B cell (primary cell): ENCODE results near the gene CFAP53. TPM values are rescaled to one million over a fixed set of nuclear protein-coding genes. Genes with fewer than 3 reads are reported as not detected.

Experiments
- ATAC-seq: fragments of 200-7000 bp; cut with Tn5 transposase; one replicate; pipeline ENCODE4 v1.10.0; 2021; ENCODE audit warnings: low read depth, mild to moderate bottlenecking, moderate number of reproducible peaks, moderate library complexity
- CTCF ChIA-PET: fragments of 350-600 bp; sonication (Branson Sonifier 250); formaldehyde crosslinking; loops from one replicate; lab custom pipeline; 2021; ENCODE audit warnings: antibody characterized with exemption, inconsistent platforms; lab: Charles Lee
- POLR2A ChIA-PET: fragments of 350-600 bp; sonication (Branson Sonifier 250); formaldehyde crosslinking; loops from one replicate; lab custom pipeline; 2021; ENCODE audit warnings: antibody characterized with exemption; lab: Charles Lee
- DNase-seq: peaks from one replicate; pipeline ENCODE4 v3.0.0; 2013
- H2AFZ ChIP-seq: 2 replicates; pipeline ENCODE4 v1.6.1; 2012; ENCODE audit warnings: mild to moderate bottlenecking, low read depth, low read length; ENCODE audit not compliant: insufficient read depth, poor library complexity, severe bottlenecking
- H3K27ac ChIP-seq, 2 donors: 1 replicate in 1 of 2; 2 replicates in 1 of 2; pipeline ENCODE4 v1.5.1; 2012 to 2013; ENCODE audit warnings: low read length in 2 of 2, mild to moderate bottlenecking in 2 of 2, moderate library complexity in 1 of 2
- H3K27me3 ChIP-seq, 4 experiments: fragments of 200-600 bp in 1 of 4; sonication (generic) in 1 of 4; replicated peaks in 1 of 4; 1 replicate in 2 of 4; 2 replicates in 2 of 4; pipeline versions ENCODE4 v1.6.1 to v1.7.0; 2013 to 2016; ENCODE audit warnings: low read length in 3 of 4, mild to moderate bottlenecking in 2 of 4, mixed read lengths in 1 of 4, moderate library complexity in 1 of 4; ENCODE audit not compliant: insufficient read depth in 4 of 4, control insufficient read depth in 3 of 4; ENCODE audit errors: control extremely low read depth in 1 of 4
- H3K36me3 ChIP-seq, 2 experiments: replicated peaks in 1 of 2; 1 replicate in 1 of 2; 2 replicates in 1 of 2; pipeline versions ENCODE4 v1.6.1 to v1.7.1; 2013; ENCODE audit warnings: low read length in 1 of 2; ENCODE audit not compliant: insufficient read depth in 2 of 2, control insufficient read depth in 1 of 2; ENCODE audit errors: control extremely low read depth in 1 of 2, extremely low read depth in 1 of 2
- H3K4me1 ChIP-seq, 2 donors: fragments of 200-600 bp in 1 of 2; sonication (generic) in 1 of 2; 1 replicate in 1 of 2; 2 replicates in 1 of 2; pipeline versions ENCODE4 v1.5.1 to v1.6.1; 2013 to 2017; ENCODE audit warnings: low read length in 2 of 2; ENCODE audit not compliant: control insufficient read depth in 2 of 2, insufficient read depth in 2 of 2
- H3K4me2 ChIP-seq: replicated peaks from 2 replicates; pipeline ENCODE3; 2012; ENCODE audit warnings: mild to moderate bottlenecking, low read depth, low read length; ENCODE audit not compliant: poor library complexity, severe bottlenecking
- H3K4me3 ChIP-seq, 5 experiments: fragments of 200-600 bp in 1 of 5; sonication (generic) in 1 of 5; 1 replicate in 3 of 5; 2 replicates in 2 of 5; pipeline versions ENCODE4 v1.5.1 to v1.7.0; 2011 to 2016; ENCODE audit warnings: low read length in 4 of 5, mild to moderate bottlenecking in 4 of 5, low read depth in 2 of 5, control low read depth in 1 of 5, moderate library complexity in 1 of 5; ENCODE audit not compliant: insufficient read depth in 1 of 5; ENCODE audit errors: control extremely low read depth in 1 of 5, extremely low read depth in 1 of 5
- H3K79me2 ChIP-seq: fragments of 200-600 bp; sonication (generic); one replicate; pipeline ENCODE4 v1.6.0; 2016; ENCODE audit warnings: low read length; ENCODE audit not compliant: control insufficient read depth, insufficient read depth
- H3K9ac ChIP-seq: fragments of 200-600 bp; sonication (generic); 2 replicates; pipeline ENCODE4 v1.6.1; 2017; ENCODE audit warnings: mild to moderate bottlenecking, low read length, moderate library complexity
- H3K9me3 ChIP-seq, 3 donors: one replicate each; pipeline versions ENCODE4 v1.6.1 to v1.7.1; 2013; ENCODE audit warnings: low read length in 2 of 3; ENCODE audit not compliant: control insufficient read depth in 2 of 3, insufficient read depth in 1 of 3; ENCODE audit errors: control extremely low read depth in 1 of 3
- H4K20me1 ChIP-seq: 2 replicates; pipeline ENCODE4 v1.6.0; 2012; ENCODE audit warnings: mild to moderate bottlenecking, low read length; ENCODE audit not compliant: insufficient read depth, control insufficient read depth, poor library complexity, severe bottlenecking
- H3K27ac Mint-ChIP-seq: one replicate; pipeline ENCODE4 v1.8.0; 2021; ENCODE audit warnings: mixed read lengths
- H3K27me3 Mint-ChIP-seq: one replicate; pipeline ENCODE4 v1.8.0; 2021; ENCODE audit warnings: mixed read lengths
- H3K4me1 Mint-ChIP-seq: one replicate; pipeline ENCODE4 v1.8.0; 2021; ENCODE audit warnings: mixed read lengths
- H3K4me3 Mint-ChIP-seq: one replicate; pipeline ENCODE4 v1.8.0; 2021; ENCODE audit warnings: mixed read lengths
- H3K9me3 Mint-ChIP-seq: one replicate; pipeline ENCODE4 v1.8.0; 2022; ENCODE audit warnings: mixed read lengths; ENCODE audit not compliant: insufficient read depth
- CTCF ChIP-seq: fragments of 200-600 bp; IDR thresholded peaks from one replicate; pipeline ENCODE4 v1.8.0; 2022; ENCODE audit warnings: antibody characterized with exemption, mild to moderate bottlenecking
- EZH2 ChIP-seq: IDR thresholded peaks from 2 replicates; pipeline ENCODE4 v1.6.1; 2012; ENCODE audit warnings: borderline replicate concordance, low read depth, mild to moderate bottlenecking, moderate library complexity, low read length; ENCODE audit not compliant: insufficient read depth, poor library complexity, severe bottlenecking
- WGBS: methylation state at CpG from one replicate; pipeline ENCODE4 v1.1.5; 2013; ENCODE audit warnings: missing lambda C conversion rate; ENCODE audit not compliant: insufficient coverage; 5-methylcytosine and 5-hydroxymethylcytosine counted together
- intact Hi-C: fragments of 100-400 bp; cut with micrococcal nuclease; formaldehyde crosslinking; loops from one replicate; pipeline ENCODE4 v1.10.0; 2022
- polyA plus RNA-seq: library from polyadenylated mRNA; depleted of rRNA; stranded (reverse); fragments of >200 nt; gene quantifications from 2 replicates; pipeline ENCODE4 v1.2.3, GENCODE V29; 2012
- total RNA-seq, 2 donors: library from RNA; stranded (reverse); fragments of 120-200 nt in 1 of 2; gene quantifications; 1 replicate in 1 of 2; 2 replicates in 1 of 2; pipeline versions ENCODE4 v1.2.3 to v1.2.4, GENCODE V29; 2013 to 2022

CFAP53 gene
- total and polyA plus RNA-seq, 2 donors (not counting 1 experiment from before 2014, with no cell fraction given), result 0.04 to 0.79 TPM

- H3K79me2 ChIP-seq, result no peaks in the 10 kb centered on the region
- no peak overlapping the region for H3K27ac ChIP-seq
- H2AFZ ChIP-seq, result peak overlapping the region; percentile 77
- Mint-ChIP-seq H3K27me3 (peaks cover 62% of the 10 kb centered on the region), H3K27ac (no peak overlapping the region), H3K4me1 (peaks cover 18% of the 10 kb centered on the region), H3K9me3 (no peaks in the 10 kb centered on the region), H3K4me3 (peak overlapping the region; percentile 65)
- 4% methylated on average over 64 of the region's 68 CpGs for WGBS
- DNase-seq (no peak), ATAC-seq (no peak)
- no peaks in the 10 kb centered on the region for H3K36me3 ChIP-seq
- TF ChIP-seq EZH2 (no peak), CTCF (no peak)
- H3K4me3 ChIP-seq, result peak overlapping the region in 4 of 5 experiments; percentile 32 to 60 (median 50)
- ChIA-PET POLR2A (no interaction called here), CTCF (interaction anchor here (1.1 to 2.4 kb wide), 6 partner anchors 10 to 683 kb away, joined by 3 to 7 read pairs (median 4); partner anchors contain the start of genes CFAP53 and MBD1)
- no peaks in the 10 kb centered on the region for H3K9me3 ChIP-seq
- peak overlapping the region; percentile 64 for H3K9ac ChIP-seq
- intact Hi-C loops, result loop anchor here (2.0 kb wide), 2 partner anchors 75 to 163 kb away; no protein-coding TSS in a partner anchor
- no peaks in the 10 kb centered on the region for H4K20me1 ChIP-seq
- H3K4me1 ChIP-seq, result peaks cover 33 to 38% of the 10 kb centered on the region in 2 donors
- H3K27me3 ChIP-seq, result peaks cover 0 to 42% (median 27%) of the 10 kb centered on the region in 4 experiments
- H3K4me2 ChIP-seq, result peak overlapping the region; percentile 93
Observed at GRCh38 chr18:50193796-50194630, 72.3 kb downstream of the CFAP53 start.
